Measurements from ENCODE around the gene PALLD.
"Not testable (repeated sequence)": the region's sequence is repeated elsewhere in the genome, so short reads cannot be mapped to it uniquely, and the experiment has no call there.

Gene PALLD

DNA sequence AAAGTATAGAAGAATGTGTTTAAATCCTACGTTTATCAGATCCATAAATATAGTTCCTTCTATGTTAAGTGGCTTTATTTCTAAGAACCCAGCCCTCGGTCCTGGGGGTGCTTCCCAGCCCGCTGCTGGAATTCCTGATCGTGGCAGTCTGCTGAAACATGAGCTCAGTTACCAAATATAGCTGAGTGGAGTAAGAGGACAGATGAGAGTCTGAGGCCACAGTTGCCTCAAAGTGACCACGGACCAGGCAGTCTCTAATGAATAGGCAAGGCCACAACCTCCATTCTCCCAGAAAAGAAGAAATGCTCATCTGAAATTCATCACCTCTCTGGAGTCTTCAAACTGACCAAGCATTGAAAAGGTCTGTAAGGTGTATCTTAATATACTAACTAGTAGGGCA, at the start of gene PALLD:
TSS of gene PALLD (plus strand) at position 219 of the 400 bp plus-strand sequence.
- DNase-seq (ENCODE audit: low spot score): no peak

GRCh38 chr4:168449063-168449462, 47.8 kb upstream of the PALLD start:
- not testable (repeated sequence) for DNase-seq (ENCODE audit: low spot score)

GRCh38 chr4:168449719-168450452, 47.0 kb upstream of the PALLD start:
- DNase-seq (ENCODE audit: low spot score): peak; percentile 9

DNA sequence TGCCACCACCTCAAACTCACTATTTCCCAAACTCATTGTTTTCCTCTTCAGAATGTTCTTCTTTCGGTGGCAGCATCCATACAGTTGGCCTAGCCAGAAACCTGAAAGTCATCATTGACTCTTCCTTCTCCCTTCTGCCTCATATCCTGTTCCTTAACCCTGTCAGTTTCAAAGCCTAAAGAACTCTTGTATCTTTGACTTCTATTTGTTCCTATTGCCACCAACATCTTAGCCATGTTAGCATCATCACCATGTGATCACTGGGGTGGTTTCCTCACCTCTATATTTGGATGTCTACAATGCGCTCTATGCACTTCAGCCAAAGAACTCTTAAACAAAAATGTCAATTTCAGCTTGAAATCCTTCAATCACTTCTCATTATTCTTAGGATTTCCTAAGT, 45.5 kb upstream of the PALLD start:
- no peak for DNase-seq (ENCODE audit: low spot score)

DNA sequence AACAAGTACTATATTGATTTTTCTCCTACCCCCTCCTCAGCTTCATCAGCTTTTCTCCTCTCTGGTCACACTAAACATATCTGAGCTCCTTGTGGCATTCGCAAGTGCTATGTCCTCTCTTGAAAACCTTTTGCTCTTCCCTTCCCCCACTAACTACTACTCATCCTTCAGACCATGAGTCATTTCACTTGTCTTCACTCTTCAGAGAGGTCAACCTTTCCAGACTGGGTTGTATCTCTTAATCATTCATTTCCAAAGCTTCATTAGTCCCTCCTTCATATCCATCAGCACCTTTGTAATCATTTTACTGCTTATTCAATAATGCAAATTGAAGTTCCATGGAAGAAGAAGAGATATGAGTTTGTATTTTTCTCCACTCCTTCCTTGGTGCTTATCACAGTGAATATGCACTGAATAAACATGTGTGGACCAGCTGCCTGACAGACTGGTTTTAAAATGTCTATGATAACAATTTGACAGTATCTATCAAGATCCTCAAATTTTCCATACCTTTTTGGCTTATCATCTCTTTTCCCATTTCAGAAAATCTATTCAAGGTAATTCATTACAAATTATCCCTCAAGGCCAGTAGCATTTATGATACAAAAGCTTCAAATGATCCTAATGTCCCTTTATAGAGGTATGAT, 45.0 kb upstream of the PALLD start:
- DNase-seq (ENCODE audit: low spot score): no peak

DNA sequence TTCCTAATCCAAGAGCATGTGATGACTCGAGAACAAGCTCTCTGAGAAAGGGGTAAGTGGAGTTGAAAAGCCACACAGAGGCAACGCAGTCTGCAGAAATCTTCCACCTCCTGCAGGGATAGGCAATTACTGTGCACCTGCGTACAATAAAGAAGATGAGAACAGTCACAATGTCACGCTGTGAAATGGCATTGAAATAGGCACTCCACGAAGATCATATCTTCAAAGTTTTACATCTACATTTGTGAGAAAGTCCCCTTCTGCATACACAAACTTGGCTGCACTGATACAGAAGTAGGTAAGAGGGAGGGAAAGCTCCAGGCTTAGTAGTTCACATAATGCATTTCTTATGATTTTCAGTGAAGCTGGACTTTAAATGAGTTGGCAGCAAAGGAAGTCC, 43.7 kb upstream of the PALLD start:
- no peak for DNase-seq (ENCODE audit: low spot score)

DNA sequence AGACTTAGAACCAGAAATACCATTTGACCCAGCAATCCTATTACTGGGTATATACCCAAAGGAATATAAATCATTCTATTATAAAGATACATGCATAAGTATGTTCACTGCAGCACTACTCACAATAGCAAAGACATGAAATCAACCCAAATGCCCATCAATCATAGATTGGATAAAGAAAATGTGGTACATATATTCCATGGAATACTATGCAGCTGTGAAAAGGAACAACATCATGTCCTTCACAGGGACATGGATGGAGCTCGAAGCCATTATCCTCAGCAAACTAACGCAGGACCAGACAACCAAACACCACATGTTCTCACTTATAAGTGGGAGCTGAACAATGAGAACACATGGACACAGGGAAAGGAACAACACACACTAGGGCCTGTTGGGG, 38.6 kb upstream of the PALLD start:
- not testable (repeated sequence) for DNase-seq (ENCODE audit: low spot score)

GRCh38 chr4:168461821-168462220, 35.0 kb upstream of the PALLD start:
- DNase-seq (ENCODE audit: low spot score): no peak

DNA sequence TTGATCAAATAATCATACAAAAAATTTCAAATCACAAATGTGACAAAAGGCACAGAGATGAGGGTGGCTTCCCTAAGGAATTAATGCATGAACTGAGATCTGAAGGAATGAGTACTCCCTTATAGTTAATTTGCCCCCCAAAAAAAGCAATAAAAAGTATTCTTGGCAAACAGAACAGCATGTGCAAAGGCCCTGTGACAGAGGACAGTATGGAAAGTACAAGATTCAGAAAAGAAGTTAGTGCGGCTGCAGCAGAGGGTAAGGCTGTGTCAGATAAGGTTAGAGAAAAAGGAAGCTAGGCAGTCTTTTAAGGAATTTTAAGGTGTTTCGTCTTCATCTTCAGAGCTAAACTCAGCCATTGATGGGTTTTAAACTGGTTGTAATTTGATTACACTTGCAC, 23.9 kb upstream of the PALLD start:
- no peak for DNase-seq (ENCODE audit: low spot score)

GRCh38 chr4:168474660-168475320, 22.1 kb upstream of the PALLD start:
- no peak for DNase-seq (ENCODE audit: low spot score)

DNA sequence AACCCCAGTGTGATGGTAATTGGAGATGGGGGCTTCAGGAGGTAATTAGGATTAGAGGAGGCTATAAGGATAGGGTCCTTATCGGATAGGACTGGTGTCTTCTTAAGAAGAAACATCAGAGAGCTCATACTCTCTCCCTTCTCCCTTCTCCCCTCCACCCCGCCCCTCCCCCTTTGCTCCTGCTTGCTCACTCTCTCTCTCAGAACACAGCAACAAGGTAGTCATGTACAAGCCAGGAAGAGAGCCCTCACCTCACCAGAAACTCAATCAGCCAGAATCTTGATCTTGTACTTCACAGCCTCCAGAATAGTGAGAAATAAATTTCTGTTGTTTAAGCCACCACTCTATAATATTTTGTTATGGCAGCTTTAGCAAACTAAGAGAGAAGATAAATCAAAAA, 21.1 kb upstream of the PALLD start:
- DNase-seq (ENCODE audit: low spot score): peak; percentile 20

DNA sequence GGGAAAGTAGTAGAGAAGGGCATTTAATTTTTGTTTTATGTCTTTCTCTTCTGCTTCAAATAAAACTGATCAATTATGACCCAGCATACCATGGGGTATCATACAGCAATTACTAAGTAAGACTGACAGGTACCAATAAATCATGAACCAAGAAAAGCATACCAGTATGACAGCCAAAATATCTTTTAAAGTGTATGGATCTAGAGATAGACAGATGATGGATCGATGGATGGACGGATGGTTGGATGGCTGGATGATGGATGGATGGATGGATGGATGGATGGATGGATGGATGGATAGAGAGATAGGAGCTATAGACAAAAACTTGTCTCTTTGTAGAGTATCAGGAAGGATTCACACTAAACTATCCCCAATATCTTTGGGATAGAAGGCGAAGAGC, 18.0 kb upstream of the PALLD start:
- DNase-seq (ENCODE audit: low spot score): no peak

DNA sequence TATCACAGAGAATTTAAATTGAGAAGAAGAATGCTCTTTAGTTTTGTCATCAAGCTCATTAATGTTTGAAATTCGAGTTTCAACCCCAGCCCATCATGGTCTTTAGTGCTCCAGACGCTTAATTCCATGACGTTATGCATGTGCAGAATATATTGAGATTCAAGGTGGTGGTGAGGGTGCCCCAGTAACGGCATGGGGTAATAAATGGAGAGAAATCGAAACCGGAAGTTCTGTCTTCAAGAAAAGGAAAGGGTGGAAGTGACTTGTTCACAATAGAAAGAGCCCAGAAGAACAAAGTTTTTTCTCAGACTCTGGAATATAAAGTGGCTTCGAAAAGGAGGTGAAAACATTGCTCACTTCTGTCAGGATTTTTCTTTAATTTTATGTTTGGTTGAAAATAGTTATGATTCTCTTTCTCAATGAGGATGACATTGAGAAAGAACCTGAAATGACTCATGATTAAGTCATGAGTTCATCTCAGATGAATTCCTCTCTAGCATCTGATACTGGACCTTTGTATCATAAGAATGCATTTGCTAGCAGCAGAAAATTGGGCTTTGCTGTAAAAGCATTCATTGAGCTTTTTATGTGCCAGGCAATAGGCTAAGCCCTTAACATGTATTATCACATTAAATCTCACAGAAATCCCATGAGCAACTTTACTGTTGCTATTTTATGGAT, 15.8 kb upstream of the PALLD start:
- peak; percentile 70 for DNase-seq (ENCODE audit: low spot score)

GRCh38 chr4:168483811-168484210, 13.0 kb upstream of the PALLD start:
- no peak for DNase-seq (ENCODE audit: low spot score)

GRCh38 chr4:168484626-168485025, 12.2 kb upstream of the PALLD start:
- no peak for DNase-seq (ENCODE audit: low spot score)

DNA sequence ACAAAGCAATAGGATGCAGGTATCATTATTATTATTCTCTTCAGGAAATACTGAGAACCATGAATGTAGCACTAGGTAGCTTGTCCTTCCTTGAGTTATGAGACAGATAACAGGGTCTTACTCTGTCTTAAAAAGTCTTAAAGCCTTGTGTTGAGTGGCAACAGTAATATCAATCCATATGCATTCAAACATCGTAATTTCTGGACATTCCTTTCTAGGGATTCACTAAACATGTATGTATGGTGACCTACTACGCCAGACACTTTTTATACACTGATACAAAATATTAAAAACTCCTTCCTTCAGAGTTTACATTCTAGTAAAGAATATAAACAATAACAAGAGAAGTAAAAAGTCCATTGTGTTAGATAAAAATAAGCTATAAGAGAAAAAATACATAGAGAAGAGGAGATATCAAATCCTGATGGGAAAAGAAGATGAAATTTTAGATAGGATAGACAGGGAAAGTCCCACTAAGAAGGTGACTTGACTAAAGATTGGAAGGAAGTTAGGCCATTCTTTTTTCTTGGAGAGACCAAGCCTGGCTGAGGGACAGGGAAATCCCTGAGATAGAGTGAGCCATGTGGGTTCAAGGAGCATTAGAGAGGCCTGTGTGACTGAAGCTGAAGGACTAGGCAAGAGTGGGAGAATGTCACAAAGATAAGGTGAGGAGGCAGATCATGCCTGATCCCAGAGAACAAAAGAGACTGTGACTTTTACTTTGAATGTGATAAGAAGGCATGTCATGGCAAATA, 11.5 kb upstream of the PALLD start:
- no peak for DNase-seq (ENCODE audit: low spot score)

GRCh38 chr4:168486912-168487281, 10.0 kb upstream of the PALLD start:
- no peak for DNase-seq (ENCODE audit: low spot score)

DNA sequence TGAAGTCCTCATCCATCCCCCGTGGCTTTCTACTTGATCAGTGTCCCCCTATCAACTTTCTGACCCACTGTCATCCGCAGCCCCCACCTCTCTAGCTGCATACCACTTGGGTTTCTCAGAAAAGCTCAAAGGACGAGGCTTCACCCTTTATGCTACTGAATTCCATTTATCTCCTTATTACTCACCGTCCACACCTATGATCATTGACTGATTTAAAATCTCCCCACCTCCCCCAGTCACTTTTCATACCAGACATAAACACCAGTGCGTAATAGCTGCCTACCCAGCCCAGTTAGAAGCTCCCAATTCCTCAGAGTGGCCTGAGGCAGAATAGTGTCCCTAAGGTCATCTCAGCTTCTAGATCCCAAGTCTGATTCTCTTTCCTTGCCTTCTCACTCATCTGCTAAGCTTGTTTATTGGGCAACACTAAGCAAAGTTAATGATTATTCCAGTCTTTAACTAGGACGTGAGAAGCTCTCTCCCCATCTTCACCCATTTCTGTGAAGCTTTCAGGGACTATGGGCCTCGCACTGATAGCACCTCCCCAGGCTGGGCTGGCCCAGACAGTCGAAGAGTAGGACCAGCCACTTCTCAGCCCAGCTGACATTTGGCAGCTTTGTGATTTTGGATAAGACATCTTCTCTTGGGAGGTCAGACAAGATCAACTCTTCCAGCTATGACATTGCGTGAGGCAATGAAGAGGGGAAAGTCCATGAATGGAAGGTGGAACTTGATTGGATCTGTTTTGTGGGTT, 9.4 kb upstream of the PALLD start:
- no peak for DNase-seq (ENCODE audit: low spot score)

- no peak for DNase-seq (ENCODE audit: low spot score)
Observed at GRCh38 chr4:168488869-168489274, 8.0 kb upstream of the PALLD start.

GRCh38 chr4:168489616-168490015, 7.2 kb upstream of the PALLD start:
- DNase-seq (ENCODE audit: low spot score): no peak

GRCh38 chr4:168490711-168491110, 6.1 kb upstream of the PALLD start:
- DNase-seq (ENCODE audit: low spot score): no peak
